Heart right ventricle (tissue), 16 donors: ENCODE data around the gene KLF13. TPM values are rescaled to one million over a fixed set of nuclear protein-coding genes. Genes with fewer than 3 reads are reported as not detected.

Source experiments
- ATAC-seq, 8 donors: fragments of 200-7000 bp; cut with Tn5 transposase; one replicate each; pipeline ENCODE4 v1.9.1; 2020; ENCODE audit warnings: mild to moderate bottlenecking in 8 of 8, moderate library complexity in 8 of 8, moderate number of reproducible peaks in 1 of 8
- DNase-seq, 2 donors: peaks; one replicate each; pipeline ENCODE4 v3.0.0-alpha.2; 2020
- H3K27ac ChIP-seq, 10 donors: fragments of 200-600 bp; sonication (generic) in 2 of 10; one replicate each; pipeline versions ENCODE4 v1.5.0 to v1.8.0; 2020 to 2022; ENCODE audit warnings: mild to moderate bottlenecking in 3 of 10
- H3K27me3 ChIP-seq, 7 donors: fragments of 200-600 bp; one replicate each; pipeline ENCODE4 v1.8.0; 2021 to 2022; ENCODE audit warnings: mild to moderate bottlenecking in 2 of 7
- H3K36me3 ChIP-seq, 9 donors: fragments of 200-600 bp; sonication (generic) in 1 of 9; one replicate each; pipeline versions ENCODE4 v1.5.0 to v1.8.0; 2020 to 2022; ENCODE audit warnings: mild to moderate bottlenecking in 2 of 9
- H3K4me1 ChIP-seq, 9 donors: fragments of 200-600 bp; sonication (generic) in 1 of 9; one replicate each; pipeline versions ENCODE4 v1.5.0 to v1.8.0; 2020 to 2022; ENCODE audit warnings: mild to moderate bottlenecking in 4 of 9
- H3K4me3 ChIP-seq, 10 donors: fragments of 200-600 bp; sonication (generic) in 2 of 10; one replicate each; pipeline versions ENCODE4 v1.5.0 to v1.8.0; 2020 to 2022; ENCODE audit warnings: mild to moderate bottlenecking in 7 of 10, moderate library complexity in 2 of 10
- H3K9me3 ChIP-seq, 11 donors: fragments of 200-600 bp in 10 of 11; sonication (generic) in 2 of 11; one replicate each; pipeline versions ENCODE4 v1.5.0 to v1.8.0; 2013 to 2022; ENCODE audit warnings: mild to moderate bottlenecking in 2 of 11, control low read depth in 1 of 11, moderate library complexity in 1 of 11
- WGBS, 2 donors: extraction: QIAGEN DNeasy Blood & Tissue Kit; methylation state at CpG; one replicate each; pipeline ENCODE4 v1.1.7; 2013; ENCODE audit warnings: inconsistent platforms in 1 of 2; 5-methylcytosine and 5-hydroxymethylcytosine counted together
- intact Hi-C, 10 donors: fragments of 100-400 bp; cut with DNase I; formaldehyde crosslinking; loops; one replicate each; pipeline versions ENCODE4 v1.11.1 to v1.14.2; 2022
- polyA plus RNA-seq, 2 donors: library from polyadenylated mRNA; stranded (reverse); fragments of 200-250 nt; gene quantifications; one replicate each; pipeline ENCODE4 v1.2.3, GENCODE V29; 2013
- total RNA-seq, 10 donors: library from RNA; stranded (reverse); fragmentation: NEBNext Ultra II Directional in 3 of 10; extraction: Animal tissue kit (Norgen Biotek cat#: 25700) in 3 of 10; gene quantifications; one replicate each; pipeline versions ENCODE4 v1.2.1 to v1.2.4, GENCODE V29; 2021 to 2023
- TF ChIP-seq, protein P1 (sequence below), 9 donors: fragments of 200-600 bp; sonication (generic) in 2 of 9; IDR thresholded peaks; one replicate each; pipeline versions ENCODE4 v1.5.0 to v1.8.0; 2021 to 2022; ENCODE audit warnings: antibody characterized with exemption in 9 of 9, mild to moderate bottlenecking in 5 of 9, moderate library complexity in 1 of 9
- donor health status: Arrhythmogenic right ventricular cardiomyopathy.
- donor health status: ischemic (EF 13 %, LVEDD 7.1; RV severe dilation, severe dysfunction).
- donor health status: healthy with polysubstance abuse.
- donor health status: DM: no; HTN: yes; CAD: no.
- donor health status: DM: no; HTN: no; CAD: no.
- donor health status: ischemic (EF 25% LVEDD 6.9; RV normal size, moderate dysfunction).
- donor health status: ischemic (EF 25% LVEDD 5.7; RV mildly dilated, moderate dysfunction).
- donor health status: healthy.
- donor health status: DM: yes; HTN: yes; CAD: no.
- donor health status: Ischemic cardiomyopathy.
- donor health status: ischemic (EF 35%, LVEDD 5.7; RV mildly dilated, moderate dysfunction).
- donor health status: nonischemic (EF 11% LVEDD 7.7; RV severe dilation, severe dysfunction).
- donor health status: DM: yes; HTN: yes; CAD: no.
- donor health status: PGD.
- donor health status: ischemic (EF 29% LVEDD 5.4; RV normal size, mild dysfunction).
- donor health status: nonischemic (EF 23%, LVEDD 6.1; RV moderate dilation, normal function).

Gene KLF13
- total and polyA plus RNA-seq, 12 donors, result 28.4 to 101 (median 45.0) TPM

GRCh38 chr15:31389576-31389975, 62.9 kb downstream of the KLF13 start:
- DNase-seq, result no peak
- Histone ChIP-seq H3K27me3 (peaks cover 0 to 11% (median 0%) of the 10 kb centered on the region in 7 donors), H3K9me3 (peaks cover 0 to 14% (median 0%) of the 10 kb centered on the region in 11 donors), H3K4me1 (peaks cover 0 to 47% (median 30%) of the 10 kb centered on the region in 9 donors), H3K4me3 (no peak overlapping the region), H3K27ac (peak overlapping the region in 5 of 10 donors; percentile 15 to 73 (median 34)), H3K36me3 (no peaks in the 10 kb centered on the region)
- intact Hi-C loops, result loop anchor here in 2 of 10 donors (2.0 to 5.0 kb wide), 2 partner anchors 37 to 63 kb away; partner anchors contain the start of gene KLF13 (in 1 of the 2)
- no peak for ATAC-seq
- TF ChIP-seq, protein P1, sequence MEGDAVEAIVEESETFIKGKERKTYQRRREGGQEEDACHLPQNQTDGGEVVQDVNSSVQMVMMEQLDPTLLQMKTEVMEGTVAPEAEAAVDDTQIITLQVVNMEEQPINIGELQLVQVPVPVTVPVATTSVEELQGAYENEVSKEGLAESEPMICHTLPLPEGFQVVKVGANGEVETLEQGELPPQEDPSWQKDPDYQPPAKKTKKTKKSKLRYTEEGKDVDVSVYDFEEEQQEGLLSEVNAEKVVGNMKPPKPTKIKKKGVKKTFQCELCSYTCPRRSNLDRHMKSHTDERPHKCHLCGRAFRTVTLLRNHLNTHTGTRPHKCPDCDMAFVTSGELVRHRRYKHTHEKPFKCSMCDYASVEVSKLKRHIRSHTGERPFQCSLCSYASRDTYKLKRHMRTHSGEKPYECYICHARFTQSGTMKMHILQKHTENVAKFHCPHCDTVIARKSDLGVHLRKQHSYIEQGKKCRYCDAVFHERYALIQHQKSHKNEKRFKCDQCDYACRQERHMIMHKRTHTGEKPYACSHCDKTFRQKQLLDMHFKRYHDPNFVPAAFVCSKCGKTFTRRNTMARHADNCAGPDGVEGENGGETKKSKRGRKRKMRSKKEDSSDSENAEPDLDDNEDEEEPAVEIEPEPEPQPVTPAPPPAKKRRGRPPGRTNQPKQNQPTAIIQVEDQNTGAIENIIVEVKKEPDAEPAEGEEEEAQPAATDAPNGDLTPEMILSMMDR (IDR thresholded peaks at IDR 0.05), result no peak
- WGBS, 2 donors, result 86 to 89% methylated on average over 4 of the region's 4 CpGs

DNA sequence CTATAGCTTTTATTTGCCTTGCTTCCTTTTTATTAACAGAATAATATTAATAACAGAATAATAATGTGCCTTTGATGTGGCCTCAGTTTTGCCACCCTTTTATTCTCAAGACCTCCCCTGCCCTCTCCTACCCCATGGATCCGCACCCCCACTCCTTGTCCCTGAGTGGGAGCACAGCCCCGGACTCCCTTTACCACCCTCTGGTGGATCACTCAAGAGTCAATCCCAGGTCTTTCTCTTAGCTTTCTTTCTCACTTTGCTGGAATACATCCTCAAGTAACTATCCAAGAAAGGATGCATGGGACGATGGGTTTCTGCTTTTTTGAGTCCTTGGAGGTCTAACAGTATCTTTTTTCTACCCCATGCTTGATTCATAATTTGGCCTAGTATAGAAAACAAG, 63.4 kb downstream of the KLF13 start:
- DNase-seq (no peak), ATAC-seq (no peak)
- Histone ChIP-seq H3K27me3 (peaks cover 0 to 11% (median 0%) of the 10 kb centered on the region in 7 donors), H3K4me1 (peaks cover 0 to 47% (median 30%) of the 10 kb centered on the region in 9 donors), H3K9me3 (peaks cover 0 to 14% (median 0%) of the 10 kb centered on the region in 11 donors), H3K4me3 (no peak overlapping the region), H3K27ac (peak overlapping the region in 4 of 10 donors; percentile 12 to 73 (median 36)), H3K36me3 (no peaks in the 10 kb centered on the region)
- intact Hi-C loops, result loop anchor here in 8 of 10 donors (5.0 to 10.0 kb wide), 6 partner anchors 38 to 175 kb away; partner anchors contain the start of gene KLF13 (in 4 of the 8)
- 94 to 95% methylated on average over 3 of the region's 3 CpGs for WGBS, 2 donors
- TF ChIP-seq, protein P1 (IDR thresholded peaks at IDR 0.05), result peak in 1 of 9 donors; percentile 9

DNA sequence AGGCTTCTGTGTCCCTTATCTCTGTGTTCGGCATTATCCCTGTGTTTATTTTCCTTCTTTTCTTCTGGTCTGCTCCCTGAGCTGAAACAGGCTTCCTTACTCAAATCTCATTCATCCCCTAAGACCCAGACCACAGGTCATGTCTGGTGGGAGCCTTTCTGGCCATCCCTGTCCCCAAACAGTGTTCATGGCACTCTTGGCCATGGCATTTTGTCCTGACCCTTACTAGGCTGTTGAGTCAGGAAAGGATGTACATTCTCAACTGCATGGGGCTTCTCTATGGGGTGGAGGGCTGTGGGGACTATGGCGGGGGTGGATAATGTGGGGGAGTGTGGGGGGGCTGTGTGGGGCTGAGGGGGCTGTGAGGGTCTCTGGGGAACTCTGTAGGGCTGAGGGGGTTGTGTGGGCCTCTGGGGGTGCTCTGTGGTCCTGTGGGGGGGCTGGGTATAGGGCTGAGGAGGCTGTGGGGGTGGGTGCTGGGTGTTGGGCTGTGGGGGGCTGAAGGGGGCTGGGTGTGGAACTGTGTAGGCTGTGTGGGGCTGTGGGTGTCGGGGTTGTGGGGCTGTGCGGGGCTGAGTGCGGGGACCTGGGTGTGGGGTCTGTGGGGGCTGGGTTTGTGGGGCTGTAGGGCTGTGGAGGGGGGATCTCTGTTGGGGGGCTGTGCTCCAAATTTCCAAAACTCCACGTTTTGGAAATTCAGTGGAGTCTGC, 64.3 kb downstream of the KLF13 start:
- peaks cover 0 to 43% (median 29%) of the 10 kb centered on the region in 9 donors for H3K4me1 ChIP-seq
- no peaks in the 10 kb centered on the region for H3K36me3 ChIP-seq
- H3K27ac ChIP-seq, result peak overlapping the region; percentile 89 to 99 (median 98)
- intact Hi-C loops, result loop anchor here in 8 of 10 donors (5.0 to 10.0 kb wide), 6 partner anchors 39 to 176 kb away; partner anchors contain the start of gene KLF13 (in 4 of the 8)
- peaks cover 0 to 14% (median 0%) of the 10 kb centered on the region in 11 donors for H3K9me3 ChIP-seq
- H3K27me3 ChIP-seq, result peaks cover 0 to 11% (median 0%) of the 10 kb centered on the region in 7 donors
- no peak for ATAC-seq
- TF ChIP-seq, protein P1 (IDR thresholded peaks at IDR 0.05), result no peak
- H3K4me3 ChIP-seq, result peak overlapping the region in 6 of 10 donors; percentile 63 to 74 (median 72)
- 72 to 73% methylated on average over 6 of the region's 6 CpGs for WGBS, 2 donors
- no peak for DNase-seq
